COLO668 (cell line): Measurements from ENCODE around the gene DISC1.

ENCODE experiments used
- DNase-seq: peaks from one replicate; lab custom pipeline; 2025; ENCODE audit not compliant: unreplicated experiment; lab: John Stamatoyannopoulos, UW

Gene DISC1

GRCh38 chr1:232062967-232063366 lies 436.4 kb downstream of the DISC1 start:
- no peak for DNase-seq

GRCh38 chr1:232066521-232066920 lies 439.9 kb downstream of the DISC1 start:
- no peak for DNase-seq

- DNase-seq: no peak
Measured at GRCh38 chr1:232074265-232074664, 447.7 kb downstream of the DISC1 start.

GRCh38 chr1:232077809-232078208 lies 451.2 kb downstream of the DISC1 start:
- no peak for DNase-seq

- no peak for DNase-seq
Measured at GRCh38 chr1:232084584-232085223, 458.1 kb downstream of the DISC1 start.

- DNase-seq: no peak
Measured at GRCh38 chr1:232090816-232091215, 464.2 kb downstream of the DISC1 start.
